ENCODE measurements around the gene FAM135A. TPM values are rescaled to one million over a fixed set of nuclear protein-coding genes. Genes with fewer than 3 reads are reported as not detected.

FAM135A gene
- total RNA-seq, 4 donors from 2014 or later, result 17.1 to 99.5 (median 35.8) TPM

GRCh38 chr6:70371454-70372105 is 41.7 kb upstream of the FAM135A start:
- H3K4me1 ChIP-seq, result no peaks in the 10 kb centered on the region
- intact Hi-C loops (cut with DNase I; ENCODE audit: low total_unique reads), result no loop called here
- no peak for DNase-seq
- peak; percentile 54 to 67 (median 62) for TF ChIP-seq CTCF (IDR thresholded peaks at IDR 0.05)
- no peak for TF ChIP-seq POLR2A (IDR thresholded peaks at IDR 0.05)
- no peaks in the 10 kb centered on the region for H3K27me3 ChIP-seq
- H3K36me3 ChIP-seq, result no peaks in the 10 kb centered on the region
- no peak overlapping the region for H3K4me3 ChIP-seq
- H3K9me3 ChIP-seq, result no peaks in the 10 kb centered on the region
- H3K27ac ChIP-seq, result no peak overlapping the region

- intact Hi-C loops (cut with DNase I; ENCODE audit: low total_unique reads), result no loop called here
Measured at GRCh38 chr6:70375166-70375565, 38.1 kb upstream of the FAM135A start.

GRCh38 chr6:70375882-70376281 is 37.4 kb upstream of the FAM135A start:
- DNase-seq, result no peak
- H3K4me1 ChIP-seq, result no peaks in the 10 kb centered on the region
- H3K27ac ChIP-seq, result no peak overlapping the region
- no peaks in the 10 kb centered on the region for H3K36me3 ChIP-seq
- intact Hi-C loops (cut with DNase I; ENCODE audit: low total_unique reads), result no loop called here
- no peaks in the 10 kb centered on the region for H3K9me3 ChIP-seq
- H3K27me3 ChIP-seq, result no peaks in the 10 kb centered on the region
- H3K4me3 ChIP-seq, result no peak overlapping the region
- TF ChIP-seq POLR2A (IDR thresholded peaks at IDR 0.05), result no peak
- TF ChIP-seq CTCF (IDR thresholded peaks at IDR 0.05), result no peak

More at GRCh38 chr6:70375166-70375565, 38.1 kb upstream of the FAM135A start:
- H3K36me3 ChIP-seq, result no peaks in the 10 kb centered on the region
- H3K4me1 ChIP-seq, result no peaks in the 10 kb centered on the region
- H3K27ac ChIP-seq, result no peak overlapping the region
- DNase-seq, result no peak
- TF ChIP-seq CTCF (IDR thresholded peaks at IDR 0.05), result no peak
- TF ChIP-seq POLR2A (IDR thresholded peaks at IDR 0.05), result no peak
- H3K27me3 ChIP-seq, result no peaks in the 10 kb centered on the region
- H3K4me3 ChIP-seq, result no peak overlapping the region
- no peaks in the 10 kb centered on the region for H3K9me3 ChIP-seq

- H3K9me3 ChIP-seq, result no peaks in the 10 kb centered on the region
- TF ChIP-seq POLR2A (IDR thresholded peaks at IDR 0.05), result no peak
- no peak for TF ChIP-seq CTCF (IDR thresholded peaks at IDR 0.05)
- H3K4me3 ChIP-seq, result no peak overlapping the region
- no peaks in the 10 kb centered on the region for H3K4me1 ChIP-seq
- H3K36me3 ChIP-seq, result no peaks in the 10 kb centered on the region
- intact Hi-C loops (cut with DNase I; ENCODE audit: low total_unique reads), result no loop called here
- no peak overlapping the region for H3K27ac ChIP-seq
- H3K27me3 ChIP-seq, result no peaks in the 10 kb centered on the region
- no peak for DNase-seq
Measured at GRCh38 chr6:70376628-70377027, 36.7 kb upstream of the FAM135A start.

- Histone ChIP-seq H3K36me3 (no peaks in the 10 kb centered on the region), H3K9me3 (no peaks in the 10 kb centered on the region), H3K4me1 (no peaks in the 10 kb centered on the region), H3K4me3 (no peak overlapping the region), H3K27me3 (no peaks in the 10 kb centered on the region), H3K27ac (no peak overlapping the region)
- DNase-seq, result no peak
- TF ChIP-seq CTCF (IDR thresholded peaks at IDR 0.05) (no peak), POLR2A (IDR thresholded peaks at IDR 0.05) (no peak)
- intact Hi-C loops (cut with DNase I; ENCODE audit: low total_unique reads), result no loop called here
Measured at GRCh38 chr6:70377372-70377771, 35.9 kb upstream of the FAM135A start.

All from uterus (tissue), 4 donors.